Caco-2 (cell line): ENCODE data around the gene MACROD2. TPM values are rescaled to one million over a fixed set of nuclear protein-coding genes. Genes with fewer than 3 reads are reported as not detected.

ENCODE experiments used
- BruUV-seq: library from RNA; stranded (reverse); fragments of 400-500 nt; replicated peaks from 2 replicates; lab custom pipeline; 2021; lab: Mats Ljungman, UMichigan
- CTCF ChIA-PET: fragments of 300-600 bp; sonication (Branson Sonifier 250); formaldehyde crosslinking; loops from one replicate; lab custom pipeline; 2022; ENCODE audit warnings: antibody characterized with exemption; lab: Charles Lee
- POLR2A ChIA-PET: fragments of 300-600 bp; sonication (Branson Sonifier 250); formaldehyde crosslinking; loops from one replicate; lab custom pipeline; 2022; ENCODE audit warnings: antibody characterized with exemption; lab: Charles Lee
- DNase-seq, 2 experiments: peaks; one replicate each; pipeline versions ENCODE4 v3.0.0 to v3.0.0-alpha.2; 2020 to 2022
- H3K27me3 ChIP-seq: replicated peaks from 2 replicates; pipeline ENCODE4 v1.6.0; 2011; ENCODE audit warnings: low read length; ENCODE audit not compliant: control insufficient read depth, insufficient read depth
- H3K36me3 ChIP-seq: 2 replicates; pipeline ENCODE4 v1.5.1; 2011; ENCODE audit warnings: low read length; ENCODE audit not compliant: control insufficient read depth, insufficient read depth
- H3K4me1 ChIP-seq: fragments of 250-450 bp; sonication (Bioruptor Pico); 2 replicates; pipeline ENCODE4 v1.5.1; 2020; ENCODE audit warnings: mild to moderate bottlenecking
- H3K4me3 ChIP-seq: 2 replicates; pipeline ENCODE4 v1.5.1; 2011; ENCODE audit warnings: low read depth, mild to moderate bottlenecking, control low read depth, low read length
- H3K9me3 ChIP-seq: fragments of 250-450 bp; sonication (Bioruptor Pico); 2 replicates; pipeline ENCODE4 v1.5.1; 2020; ENCODE audit warnings: mild to moderate bottlenecking, moderate library complexity
- H3K27ac Mint-ChIP-seq: one replicate; pipeline ENCODE4 v1.8.0; 2022; ENCODE audit warnings: mixed read lengths; ENCODE audit not compliant: unreplicated experiment
- H3K27me3 Mint-ChIP-seq: one replicate; pipeline ENCODE4 v1.8.0; 2022; ENCODE audit warnings: mixed read lengths; ENCODE audit not compliant: insufficient read depth, unreplicated experiment
- H3K36me3 Mint-ChIP-seq: one replicate; pipeline ENCODE4 v1.8.0; 2022; ENCODE audit warnings: mild to moderate bottlenecking, mixed read lengths; ENCODE audit not compliant: insufficient read depth, unreplicated experiment
- H3K4me1 Mint-ChIP-seq: one replicate; pipeline ENCODE4 v1.8.0; 2022; ENCODE audit warnings: low read depth, mixed read lengths; ENCODE audit not compliant: unreplicated experiment
- H3K4me3 Mint-ChIP-seq: one replicate; pipeline ENCODE4 v1.8.0; 2022; ENCODE audit warnings: mild to moderate bottlenecking, moderate library complexity, mixed read lengths; ENCODE audit not compliant: unreplicated experiment
- H3K9me3 Mint-ChIP-seq: one replicate; pipeline ENCODE4 v1.8.0; 2022; ENCODE audit warnings: mixed read lengths; ENCODE audit not compliant: unreplicated experiment
- CTCF ChIP-seq, 2 experiments: fragments of 200-600 bp in 1 of 2; IDR thresholded peaks; 1 replicate in 1 of 2; 2 replicates in 1 of 2; pipeline versions ENCODE4 v1.5.1 to v1.8.0; 2011 to 2022; ENCODE audit warnings: antibody characterized with exemption in 1 of 2, control low read depth in 1 of 2, inconsistent platforms in 1 of 2, low read depth in 1 of 2, low read length in 1 of 2, mild to moderate bottlenecking in 1 of 2, moderate library complexity in 1 of 2; ENCODE audit not compliant: insufficient read depth in 1 of 2, severe bottlenecking in 1 of 2, unreplicated experiment in 1 of 2
- intact Hi-C: fragments of 100-400 bp; cut with micrococcal nuclease; formaldehyde crosslinking; loops from one replicate; pipeline ENCODE4 v1.10.0; 2022; ENCODE audit not compliant: unreplicated experiment
- total RNA-seq: library from RNA; stranded (reverse); gene quantifications from 2 replicates; pipeline ENCODE4 v1.2.3, GENCODE V29; 2022

The MACROD2 gene
- total RNA-seq, 1 experiment from 2014 or later = 6.4 TPM

GRCh38 chr20:15832512-15832911 is 1837.2 kb downstream of the MACROD2 start:
- Histone ChIP-seq H3K9me3 (no peaks in the 10 kb centered on the region), H3K4me3 (no peak overlapping the region), H3K4me1 (no peaks in the 10 kb centered on the region), H3K27me3 (no peaks in the 10 kb centered on the region; the same call in 1 of the 2 replicates), H3K36me3 (no peaks in the 10 kb centered on the region)
- peaks cover 6% of the 10 kb centered on the region for H3K4me1 Mint-ChIP-seq
- no peaks in the 10 kb centered on the region for H3K36me3 Mint-ChIP-seq
- TF ChIP-seq CTCF (IDR thresholded peaks at IDR 0.05; ENCODE audit: insufficient read depth in 1 of 2, low read depth in 1 of 2, low read length in 1 of 2, severe bottlenecking in 1 of 2, unreplicated experiment in 1 of 2) = no peak
- CTCF ChIA-PET = no interaction called here
- no peaks in the 10 kb centered on the region for H3K9me3 Mint-ChIP-seq
- POLR2A ChIA-PET = no interaction called here
- DNase-seq = no peak
- H3K27me3 Mint-ChIP-seq = peaks cover 3% of the 10 kb centered on the region
- H3K4me3 Mint-ChIP-seq = no peak overlapping the region
- no peak overlapping the region for H3K27ac Mint-ChIP-seq
- intact Hi-C loops = no loop called here
- BruUV-seq = no TSS peak

GRCh38 chr20:15834857-15835256 is 1839.5 kb downstream of the MACROD2 start:
- no peak for TF ChIP-seq CTCF (IDR thresholded peaks at IDR 0.05; ENCODE audit: insufficient read depth in 1 of 2, low read depth in 1 of 2, low read length in 1 of 2, severe bottlenecking in 1 of 2, unreplicated experiment in 1 of 2)
- H3K36me3 ChIP-seq = no peaks in the 10 kb centered on the region
- Mint-ChIP-seq H3K9me3 (no peaks in the 10 kb centered on the region), H3K4me3 (no peak overlapping the region), H3K4me1 (peaks cover 6% of the 10 kb centered on the region), H3K36me3 (no peaks in the 10 kb centered on the region), H3K27me3 (peaks cover 3% of the 10 kb centered on the region), H3K27ac (no peak overlapping the region)
- H3K4me3 ChIP-seq = no peak overlapping the region
- no peaks in the 10 kb centered on the region for H3K4me1 ChIP-seq
- no peaks in the 10 kb centered on the region; the same call in 1 of the 2 replicates for H3K27me3 ChIP-seq
- ChIA-PET POLR2A (no interaction called here), CTCF (no interaction called here)
- no TSS peak for BruUV-seq
- H3K9me3 ChIP-seq = no peaks in the 10 kb centered on the region
- intact Hi-C loops = no loop called here
- no peak for DNase-seq

GRCh38 chr20:15835811-15836210 is 1840.5 kb downstream of the MACROD2 start:
- H3K4me1 Mint-ChIP-seq = peaks cover 6% of the 10 kb centered on the region
- no TSS peak for BruUV-seq
- CTCF ChIA-PET = no interaction called here
- H3K36me3 Mint-ChIP-seq = no peaks in the 10 kb centered on the region
- no peak for DNase-seq
- POLR2A ChIA-PET = no interaction called here
- Histone ChIP-seq H3K36me3 (no peaks in the 10 kb centered on the region), H3K4me1 (no peaks in the 10 kb centered on the region), H3K27me3 (no peaks in the 10 kb centered on the region; the same call in 1 of the 2 replicates), H3K9me3 (no peaks in the 10 kb centered on the region), H3K4me3 (no peak overlapping the region)
- H3K9me3 Mint-ChIP-seq = no peaks in the 10 kb centered on the region
- peaks cover 3% of the 10 kb centered on the region for H3K27me3 Mint-ChIP-seq
- intact Hi-C loops = no loop called here
- no peak for TF ChIP-seq CTCF (IDR thresholded peaks at IDR 0.05; ENCODE audit: insufficient read depth in 1 of 2, low read depth in 1 of 2, low read length in 1 of 2, severe bottlenecking in 1 of 2, unreplicated experiment in 1 of 2)
- H3K27ac Mint-ChIP-seq = no peak overlapping the region
- no peak overlapping the region for H3K4me3 Mint-ChIP-seq
